Esophagus muscularis mucosa (tissue), 4 donors: Measurements from ENCODE around the gene ITGB8.

ENCODE experiments used
- EP300 ChIP-seq: sonication (generic); formaldehyde crosslinking; IDR thresholded peaks from one replicate; pipeline ENCODE4 v1.6.1; 2017; ENCODE audit warnings: antibody characterized with exemption
- POLR2A ChIP-seq: fragments of 450-650 bp; IDR thresholded peaks from one replicate; pipeline ENCODE4 v1.6.1; 2017; ENCODE audit warnings: antibody characterized with exemption, moderate library complexity, mild to moderate bottlenecking, low read depth
- POLR2AphosphoS5 ChIP-seq, 2 donors: sonication (generic); formaldehyde crosslinking; IDR thresholded peaks; one replicate each; pipeline ENCODE4 v1.6.1; 2017; ENCODE audit warnings: antibody characterized with exemption in 2 of 2
- TF ChIP-seq, protein P1 (sequence below), 3 experiments: fragments of 200-600 bp in 2 of 3; fragments of 450-650 bp in 1 of 3; sonication (generic) in 2 of 3; IDR thresholded peaks; one replicate each; pipeline ENCODE4 v1.5.1; 2017 to 2019; ENCODE audit warnings: antibody characterized with exemption in 3 of 3, mild to moderate bottlenecking in 2 of 3, moderate library complexity in 1 of 3

DNA sequence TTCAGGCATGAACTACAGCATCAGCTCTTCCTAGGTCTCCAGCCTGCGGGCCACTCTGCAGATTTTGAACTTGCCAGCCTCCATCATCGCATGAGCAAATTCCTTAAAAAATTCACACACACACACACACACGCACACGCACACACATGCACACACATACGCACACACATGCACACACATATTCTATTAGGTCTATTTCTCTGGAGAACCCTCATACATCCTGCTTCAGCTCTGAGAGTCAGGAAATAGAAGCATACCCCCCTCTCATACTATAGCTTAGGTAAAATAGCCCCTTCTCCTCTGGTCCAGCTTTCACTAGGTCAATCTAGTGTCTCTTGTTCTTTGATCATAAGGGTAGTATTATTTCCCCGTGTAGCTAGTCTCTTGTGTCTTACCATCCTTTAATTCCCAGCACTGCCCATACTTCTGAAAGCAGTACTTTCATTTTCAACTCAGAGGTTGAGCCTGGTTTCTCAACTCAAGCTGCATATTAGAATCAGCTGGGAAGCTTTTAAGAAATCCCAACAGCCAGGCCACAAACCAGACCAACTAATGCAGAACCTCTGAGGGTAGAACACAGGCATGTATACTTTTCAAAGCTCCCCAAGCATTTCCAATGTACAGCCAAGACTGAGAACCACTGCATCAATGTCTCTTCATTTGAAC, 30.9 kb upstream of the ITGB8 start:
- TF ChIP-seq, protein P1, sequence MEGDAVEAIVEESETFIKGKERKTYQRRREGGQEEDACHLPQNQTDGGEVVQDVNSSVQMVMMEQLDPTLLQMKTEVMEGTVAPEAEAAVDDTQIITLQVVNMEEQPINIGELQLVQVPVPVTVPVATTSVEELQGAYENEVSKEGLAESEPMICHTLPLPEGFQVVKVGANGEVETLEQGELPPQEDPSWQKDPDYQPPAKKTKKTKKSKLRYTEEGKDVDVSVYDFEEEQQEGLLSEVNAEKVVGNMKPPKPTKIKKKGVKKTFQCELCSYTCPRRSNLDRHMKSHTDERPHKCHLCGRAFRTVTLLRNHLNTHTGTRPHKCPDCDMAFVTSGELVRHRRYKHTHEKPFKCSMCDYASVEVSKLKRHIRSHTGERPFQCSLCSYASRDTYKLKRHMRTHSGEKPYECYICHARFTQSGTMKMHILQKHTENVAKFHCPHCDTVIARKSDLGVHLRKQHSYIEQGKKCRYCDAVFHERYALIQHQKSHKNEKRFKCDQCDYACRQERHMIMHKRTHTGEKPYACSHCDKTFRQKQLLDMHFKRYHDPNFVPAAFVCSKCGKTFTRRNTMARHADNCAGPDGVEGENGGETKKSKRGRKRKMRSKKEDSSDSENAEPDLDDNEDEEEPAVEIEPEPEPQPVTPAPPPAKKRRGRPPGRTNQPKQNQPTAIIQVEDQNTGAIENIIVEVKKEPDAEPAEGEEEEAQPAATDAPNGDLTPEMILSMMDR (IDR thresholded peaks at IDR 0.05): no peak
- no peak for TF ChIP-seq POLR2A
- no peak for TF ChIP-seq POLR2AphosphoS5 (IDR thresholded peaks at IDR 0.05)
- no peak for TF ChIP-seq EP300
